Esophagus squamous epithelium (tissue), 4 donors: ENCODE data around the gene ADAM17.

Source experiments
- POLR2A ChIP-seq, 4 donors: fragments of 450-650 bp; IDR thresholded peaks; one replicate each; pipeline ENCODE4 v1.6.1; 2017; ENCODE audit warnings: antibody characterized with exemption in 4 of 4, mild to moderate bottlenecking in 4 of 4, moderate library complexity in 3 of 4
- TF ChIP-seq, protein P1 (sequence below), 6 experiments: fragments of 450-650 bp in 4 of 6; fragments of 200-600 bp in 2 of 6; sonication (generic) in 2 of 6; IDR thresholded peaks; one replicate each; pipeline ENCODE4 v1.5.1; 2016 to 2019; ENCODE audit warnings: antibody characterized with exemption in 6 of 6, mild to moderate bottlenecking in 4 of 6, moderate library complexity in 4 of 6

- TF ChIP-seq, protein P1, sequence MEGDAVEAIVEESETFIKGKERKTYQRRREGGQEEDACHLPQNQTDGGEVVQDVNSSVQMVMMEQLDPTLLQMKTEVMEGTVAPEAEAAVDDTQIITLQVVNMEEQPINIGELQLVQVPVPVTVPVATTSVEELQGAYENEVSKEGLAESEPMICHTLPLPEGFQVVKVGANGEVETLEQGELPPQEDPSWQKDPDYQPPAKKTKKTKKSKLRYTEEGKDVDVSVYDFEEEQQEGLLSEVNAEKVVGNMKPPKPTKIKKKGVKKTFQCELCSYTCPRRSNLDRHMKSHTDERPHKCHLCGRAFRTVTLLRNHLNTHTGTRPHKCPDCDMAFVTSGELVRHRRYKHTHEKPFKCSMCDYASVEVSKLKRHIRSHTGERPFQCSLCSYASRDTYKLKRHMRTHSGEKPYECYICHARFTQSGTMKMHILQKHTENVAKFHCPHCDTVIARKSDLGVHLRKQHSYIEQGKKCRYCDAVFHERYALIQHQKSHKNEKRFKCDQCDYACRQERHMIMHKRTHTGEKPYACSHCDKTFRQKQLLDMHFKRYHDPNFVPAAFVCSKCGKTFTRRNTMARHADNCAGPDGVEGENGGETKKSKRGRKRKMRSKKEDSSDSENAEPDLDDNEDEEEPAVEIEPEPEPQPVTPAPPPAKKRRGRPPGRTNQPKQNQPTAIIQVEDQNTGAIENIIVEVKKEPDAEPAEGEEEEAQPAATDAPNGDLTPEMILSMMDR (IDR thresholded peaks at IDR 0.05) = no peak
- TF ChIP-seq POLR2A (IDR thresholded peaks at IDR 0.05) = no peak
Observed at GRCh38 chr2:9543557-9543956, 12.1 kb downstream of the ADAM17 start.
